ENCODE measurements around the gene NDP. TPM values are rescaled to one million over a fixed set of nuclear protein-coding genes. Genes with fewer than 3 reads are reported as not detected.
"Not testable (repeated sequence)": the region's sequence is repeated elsewhere in the genome, so short reads cannot be mapped to it uniquely, and the experiment has no call there.

The NDP gene
- total RNA-seq, 1 experiment from 2014 or later = 4.8 TPM

DNA sequence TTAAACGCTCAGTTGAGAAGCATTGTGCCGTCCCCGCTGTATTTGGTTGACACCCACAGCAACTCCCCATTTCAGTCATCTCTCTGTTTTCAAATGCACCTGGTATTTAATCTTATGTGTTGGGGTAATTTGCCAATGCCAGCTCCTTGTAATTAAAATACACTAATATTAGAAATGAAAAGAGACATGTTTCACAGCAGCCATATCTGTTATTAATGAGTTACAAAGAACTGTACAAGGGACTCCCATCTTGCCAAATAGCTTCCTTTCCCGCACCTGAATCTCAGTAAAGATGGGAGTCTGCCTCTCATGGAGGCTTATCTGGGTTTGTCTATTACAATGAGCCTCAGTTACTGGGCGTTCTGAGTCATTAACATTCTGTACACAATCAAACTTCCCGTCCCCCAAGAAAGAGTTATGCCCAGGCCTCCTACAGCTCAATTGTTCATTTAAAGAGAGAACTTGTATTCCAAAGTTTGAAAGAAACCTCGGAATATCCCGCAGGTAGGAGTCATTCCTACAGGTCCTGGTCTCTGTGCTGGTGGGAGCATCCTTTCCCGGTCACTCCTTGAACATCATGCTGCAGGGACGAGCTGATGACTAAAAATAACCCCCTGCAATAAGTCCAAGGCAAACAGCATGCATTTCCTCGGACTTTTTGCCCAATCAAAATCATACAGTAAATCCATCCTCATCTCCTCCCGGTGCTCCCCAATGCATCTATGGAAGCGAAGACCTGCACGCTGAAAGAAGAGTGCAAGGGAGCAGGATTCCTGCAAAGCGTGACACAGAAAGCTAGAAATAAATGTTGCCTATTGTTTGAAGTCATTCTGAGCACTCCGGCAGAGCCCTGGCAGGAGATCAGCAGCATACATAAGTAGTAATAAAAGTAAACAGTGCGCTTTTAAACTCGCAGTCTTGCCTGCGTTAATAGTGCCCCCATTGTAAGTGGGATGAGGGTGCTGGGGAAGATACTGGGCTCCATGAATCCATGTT lies 926 bp downstream of the NDP start:
- peak; percentile 25 for DNase-seq (ENCODE audit: low read depth)

DNA sequence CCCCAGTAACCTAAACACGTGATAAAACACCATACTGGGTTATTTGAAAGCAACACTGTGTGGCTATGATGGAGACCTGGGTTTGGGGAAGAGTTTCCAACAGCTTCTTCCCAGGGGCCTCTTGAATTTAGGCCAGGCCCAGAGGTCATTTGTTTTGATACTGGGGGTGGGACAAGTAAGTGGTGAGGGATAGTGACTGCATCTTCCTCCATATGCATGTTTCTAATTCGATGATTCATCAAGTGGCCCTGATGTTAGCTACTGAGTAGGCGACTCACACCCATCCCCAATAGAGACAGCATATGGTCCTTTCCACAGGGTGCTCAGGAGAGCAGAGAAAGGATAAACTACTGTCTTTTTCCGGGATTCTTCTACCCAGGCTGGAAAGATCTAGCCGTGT lies 2.7 kb downstream of the NDP start:
- peak; percentile 87 for DNase-seq (ENCODE audit: low read depth)

- DNase-seq (ENCODE audit: low read depth) = peak; percentile 89
Observed at GRCh38 chrX:43969504-43970501, 3.4 kb downstream of the NDP start.

DNA sequence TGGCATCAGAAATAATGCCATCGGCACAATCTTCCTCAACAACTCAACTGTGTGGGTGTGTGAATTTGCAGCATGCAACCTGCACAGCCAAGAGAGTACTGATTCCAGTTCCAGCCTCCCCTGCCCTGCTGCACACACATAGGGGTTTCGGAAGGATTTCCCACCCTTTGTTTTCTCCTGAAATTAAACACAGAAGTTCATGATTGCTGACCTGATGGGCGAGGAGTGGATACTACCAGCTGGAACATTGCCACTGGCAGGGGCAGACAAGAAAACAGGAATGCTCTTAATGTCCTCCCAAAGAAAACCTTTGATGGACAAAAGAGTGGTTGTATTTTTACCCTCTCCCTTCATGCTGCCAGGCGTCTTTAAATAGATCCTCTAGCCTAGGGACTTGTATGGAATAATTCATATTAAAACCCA lies 4.8 kb downstream of the NDP start:
- DNase-seq (ENCODE audit: low read depth) = peak; percentile 19

GRCh38 chrX:43964936-43965335 lies 8.3 kb downstream of the NDP start:
- DNase-seq (ENCODE audit: low read depth) = no peak

GRCh38 chrX:43963726-43964125 lies 9.5 kb downstream of the NDP start:
- no peak for DNase-seq (ENCODE audit: low read depth)

GRCh38 chrX:43962636-43963035 lies 10.6 kb downstream of the NDP start:
- no peak for DNase-seq (ENCODE audit: low read depth)

DNA sequence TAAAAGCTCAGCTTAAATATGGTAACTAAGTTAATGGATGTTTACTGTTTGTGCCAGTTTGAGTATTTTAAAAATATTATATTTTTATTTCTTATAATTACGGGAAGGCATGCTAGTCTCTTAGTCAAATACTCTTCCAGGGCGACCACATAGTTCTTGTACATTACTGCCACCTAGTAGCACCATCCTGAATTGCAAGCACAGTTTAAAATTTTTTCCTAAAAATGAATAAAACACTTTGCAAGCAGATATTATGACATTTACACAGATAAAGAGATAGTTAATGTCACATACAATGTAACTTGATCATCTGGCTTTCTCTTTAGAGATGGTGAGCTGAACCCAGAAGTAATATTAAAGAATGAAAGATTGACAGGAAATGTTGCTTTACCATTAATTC lies 11.5 kb downstream of the NDP start:
- DNase-seq (ENCODE audit: low read depth) = no peak

- peak; percentile 83 for DNase-seq (ENCODE audit: low read depth)
Observed at GRCh38 chrX:43958529-43958928, 14.7 kb downstream of the NDP start.

GRCh38 chrX:43956034-43956433 lies 17.2 kb downstream of the NDP start:
- no peak for DNase-seq (ENCODE audit: low read depth)

DNA sequence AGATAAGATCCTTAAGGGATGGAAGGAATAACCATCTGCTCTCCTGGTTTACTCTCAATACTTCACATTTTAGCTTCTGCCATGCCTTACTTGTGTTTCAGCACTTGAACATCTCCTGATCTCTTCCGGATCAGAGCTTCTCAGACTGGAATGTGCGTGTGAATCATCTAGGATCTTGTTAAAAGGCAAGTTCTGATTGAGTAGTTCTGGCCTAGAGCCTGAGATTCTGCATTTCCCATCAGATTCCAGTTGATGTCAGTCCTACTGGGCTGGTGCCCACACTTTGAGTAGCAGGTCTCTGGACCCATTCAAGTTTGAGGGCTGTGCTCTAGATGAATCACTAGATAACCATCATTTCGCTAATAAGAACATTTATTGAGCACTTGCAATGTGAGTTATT lies 20.0 kb downstream of the NDP start:
- DNase-seq (ENCODE audit: low read depth) = no peak

DNA sequence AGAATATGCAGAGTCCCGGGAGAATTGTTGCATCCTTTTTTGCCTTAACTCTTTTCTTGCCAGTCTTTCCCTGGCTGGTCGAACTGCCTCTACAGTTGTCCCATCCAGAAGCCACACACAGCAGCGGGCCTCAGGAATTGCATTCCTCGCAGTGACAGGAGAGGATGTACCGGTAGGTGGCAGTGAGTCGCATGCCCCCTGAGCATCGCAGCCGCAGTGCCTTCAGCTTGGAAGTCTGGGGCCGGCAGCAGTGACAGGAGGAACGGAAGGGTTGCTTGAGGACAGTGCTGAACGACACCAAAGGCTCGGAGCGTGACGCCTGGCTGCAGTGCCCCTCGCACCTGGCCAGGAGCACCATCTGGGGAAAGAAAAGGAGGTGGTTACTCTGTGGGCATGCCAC lies 23.5 kb downstream of the NDP start:
- no peak for DNase-seq (ENCODE audit: low read depth)

DNA sequence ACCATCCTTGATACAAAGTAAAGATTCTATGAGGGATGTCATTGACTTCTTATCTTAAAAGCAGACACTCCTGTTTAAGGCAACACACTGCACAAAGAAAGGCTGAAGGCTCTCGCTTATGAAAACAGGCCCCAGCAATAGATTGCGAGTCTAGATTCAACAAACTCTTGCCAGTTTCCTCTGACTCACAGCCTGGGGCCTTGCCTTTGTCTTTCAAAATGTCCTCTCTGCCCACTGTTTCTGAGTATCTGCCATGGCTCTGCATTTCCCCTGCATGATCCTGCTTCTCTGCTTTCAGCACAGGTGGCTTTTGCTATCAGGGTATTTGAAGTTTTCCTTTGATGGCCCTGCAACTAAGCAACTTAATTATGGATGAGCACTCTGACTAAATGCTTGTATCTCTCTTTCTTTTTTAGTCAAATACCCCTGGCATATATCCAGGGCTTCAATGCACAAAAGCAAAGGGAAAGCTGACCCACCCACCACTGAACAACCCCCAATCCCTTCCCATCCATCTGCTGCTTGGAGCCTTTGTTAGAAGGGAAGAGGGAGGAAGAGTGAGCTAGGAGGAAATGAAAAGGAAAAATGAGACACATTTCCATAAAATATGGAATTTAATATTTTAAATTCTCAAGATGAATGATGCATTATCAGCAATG lies 32.2 kb downstream of the NDP start:
- peak; percentile 50 for DNase-seq (ENCODE audit: low read depth)

GRCh38 chrX:43939187-43939926 lies 33.8 kb downstream of the NDP start:
- no peak for DNase-seq (ENCODE audit: low read depth)

GRCh38 chrX:43922032-43922431 lies 51.2 kb downstream of the NDP start:
- not testable (repeated sequence) for DNase-seq (ENCODE audit: low read depth)

GRCh38 chrX:43910772-43911171 lies 62.4 kb downstream of the NDP start:
- DNase-seq (ENCODE audit: low read depth) = not testable (repeated sequence)

- DNase-seq (ENCODE audit: low read depth) = no peak
Observed at GRCh38 chrX:43910012-43910411, 63.2 kb downstream of the NDP start.

DNA sequence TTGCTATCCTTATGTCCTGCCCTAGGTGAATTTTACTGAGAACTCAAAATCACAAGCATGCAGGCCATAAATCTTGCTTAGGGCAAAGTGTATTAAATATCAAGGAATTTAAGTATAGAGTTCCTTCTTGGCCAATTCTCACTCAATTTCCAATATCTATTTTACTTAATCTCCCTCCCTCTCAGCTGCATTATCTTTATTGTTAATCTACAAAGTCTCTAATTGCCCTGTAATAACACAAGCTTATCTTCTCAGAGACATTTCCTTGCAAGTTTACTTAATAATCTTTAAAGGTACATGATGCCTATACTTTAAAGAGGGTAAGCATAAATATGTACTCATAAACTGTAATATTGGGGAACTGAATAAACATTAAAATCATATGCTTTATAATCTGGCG lies 64.0 kb downstream of the NDP start:
- no peak for DNase-seq (ENCODE audit: low read depth)

DNA sequence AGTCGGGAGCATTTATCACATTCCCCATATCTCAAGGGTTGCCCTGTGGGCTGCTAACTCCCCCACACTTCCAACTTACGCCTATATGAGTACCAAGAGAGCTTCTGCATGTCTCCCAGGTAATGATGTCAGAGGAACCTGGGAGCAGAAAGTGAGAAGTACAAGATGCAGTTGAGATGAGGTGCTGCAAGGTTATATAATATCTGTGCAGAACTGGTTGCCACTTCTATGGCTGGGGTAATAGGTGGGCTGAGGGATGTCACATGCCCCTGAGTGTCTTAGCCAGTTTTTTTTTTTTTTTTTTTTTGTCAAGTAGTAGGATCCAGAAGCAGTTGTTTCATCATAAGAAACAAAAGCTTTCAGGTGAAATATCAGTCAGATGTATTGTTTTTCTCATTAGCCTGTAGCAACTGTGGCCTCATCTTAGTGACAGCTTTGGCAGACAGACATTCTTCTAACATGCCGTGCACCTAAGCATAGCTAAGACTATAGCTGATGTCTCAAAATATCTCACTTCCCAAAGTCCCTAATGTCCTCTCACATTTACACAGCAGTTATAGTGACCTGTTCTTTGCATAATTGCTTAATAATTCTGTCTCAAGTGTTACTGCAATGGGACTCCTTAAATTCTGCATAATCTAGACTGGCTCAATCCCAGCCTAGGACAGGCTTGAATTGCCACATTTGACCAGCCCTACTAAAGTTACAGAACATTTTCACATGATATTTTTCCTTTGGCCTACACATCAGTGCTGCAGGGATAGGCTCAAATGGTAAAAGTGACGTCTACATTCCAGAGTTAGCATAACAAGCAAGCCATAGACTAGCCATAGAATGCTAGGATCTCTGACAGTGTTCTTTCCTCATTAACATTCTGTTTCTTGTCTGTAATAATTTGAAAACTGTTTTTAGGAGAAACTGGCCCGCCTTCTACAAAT lies 73.0 kb downstream of the NDP start:
- no peak for DNase-seq (ENCODE audit: low read depth)

All from RPMI7951 (cell line).